Measurements from ENCODE around the gene DRD2. TPM values are rescaled to one million over a fixed set of nuclear protein-coding genes. Genes with fewer than 3 reads are reported as not detected.

Gene DRD2
- total RNA-seq, 2 experiments from 2014 or later, result not detected

DNA sequence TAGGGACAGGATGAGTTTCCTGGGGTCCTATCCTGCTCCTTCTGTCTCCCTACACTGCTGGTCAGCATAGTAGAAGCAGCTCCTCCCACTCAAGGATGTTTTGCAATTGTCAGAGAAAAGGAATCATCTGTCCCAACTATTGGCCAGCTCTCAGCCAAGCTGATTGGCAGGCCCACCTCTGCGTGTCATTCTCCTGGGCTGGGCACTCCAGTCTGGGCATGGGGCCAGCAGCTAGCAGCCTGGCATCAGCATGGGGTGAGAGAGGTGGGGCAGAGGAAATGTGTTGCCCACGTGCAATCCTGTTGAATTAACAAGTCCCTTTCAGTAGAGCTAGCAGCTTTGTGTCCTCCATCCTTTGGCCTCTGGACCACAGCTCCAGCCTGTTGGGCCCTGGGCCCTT lies 73.5 kb downstream of the DRD2 start:
- POLR2A ChIA-PET, result no interaction called here
- no peaks in the 10 kb centered on the region for H3K4me1 Mint-ChIP-seq (ENCODE audit: low read depth)
- ATAC-seq (ENCODE audit: poor library complexity), result no peak

DNA sequence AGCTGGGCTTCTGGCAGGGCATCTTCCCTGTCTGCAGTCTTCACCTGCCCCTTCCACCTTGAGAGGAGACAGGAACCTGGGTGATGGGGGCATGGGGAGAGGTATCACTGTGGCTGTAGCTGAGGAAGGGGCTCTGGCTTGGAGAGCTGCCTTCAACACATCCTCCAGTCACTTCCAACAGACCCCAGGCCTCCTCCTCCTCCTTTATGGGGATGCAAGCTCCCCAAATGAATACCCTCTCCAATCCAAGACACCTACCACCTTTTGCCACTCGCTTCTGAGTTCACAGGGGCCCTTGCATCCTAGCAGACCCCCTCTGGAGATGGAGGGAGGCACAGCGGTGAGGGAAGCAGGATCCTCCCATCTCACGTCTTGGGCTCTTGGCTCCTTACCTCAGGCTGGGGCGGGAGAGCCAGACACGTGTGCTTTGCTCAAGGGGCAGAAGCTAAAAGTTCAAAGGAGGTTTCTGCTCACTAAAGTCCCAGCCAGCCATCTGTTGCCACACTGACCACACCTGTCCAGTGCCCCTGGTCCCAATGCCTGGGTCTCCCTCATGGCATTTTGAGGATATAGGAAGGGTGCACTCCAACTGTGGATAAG lies 74.5 kb downstream of the DRD2 start:
- H3K36me3 ChIP-seq (ENCODE audit: insufficient read depth, low read length), result no peaks in the 10 kb centered on the region
- ChIA-PET POLR2A (no interaction called here), CTCF (no interaction called here)
- no peak overlapping the region for H3K27ac ChIP-seq (ENCODE audit: low read depth in 1 of 2, low read length in 2 of 2)
- H3K4me1 ChIP-seq (ENCODE audit: insufficient read depth, low read length), result no peaks in the 10 kb centered on the region
- DNase-seq (no peak), ATAC-seq (ENCODE audit: poor library complexity) (no peak)
- no peaks in the 10 kb centered on the region for H3K9me3 ChIP-seq (ENCODE audit: control insufficient read depth in 1 of 2, insufficient read depth in 1 of 2, low read length in 2 of 2)
- no peaks in the 10 kb centered on the region for H3K36me3 Mint-ChIP-seq (ENCODE audit: low read depth)
- no peak overlapping the region for H3K4me3 ChIP-seq (ENCODE audit: low read length)
- intact Hi-C loops (cut with DNase I, micrococcal nuclease), result no loop called here
- no peak overlapping the region for H3K4me3 Mint-ChIP-seq
- H3K27me3 Mint-ChIP-seq, result no peaks in the 10 kb centered on the region
- H3K27ac Mint-ChIP-seq, result no peak overlapping the region
- H3K9me3 Mint-ChIP-seq, result no peaks in the 10 kb centered on the region
- TF ChIP-seq, protein P1, sequence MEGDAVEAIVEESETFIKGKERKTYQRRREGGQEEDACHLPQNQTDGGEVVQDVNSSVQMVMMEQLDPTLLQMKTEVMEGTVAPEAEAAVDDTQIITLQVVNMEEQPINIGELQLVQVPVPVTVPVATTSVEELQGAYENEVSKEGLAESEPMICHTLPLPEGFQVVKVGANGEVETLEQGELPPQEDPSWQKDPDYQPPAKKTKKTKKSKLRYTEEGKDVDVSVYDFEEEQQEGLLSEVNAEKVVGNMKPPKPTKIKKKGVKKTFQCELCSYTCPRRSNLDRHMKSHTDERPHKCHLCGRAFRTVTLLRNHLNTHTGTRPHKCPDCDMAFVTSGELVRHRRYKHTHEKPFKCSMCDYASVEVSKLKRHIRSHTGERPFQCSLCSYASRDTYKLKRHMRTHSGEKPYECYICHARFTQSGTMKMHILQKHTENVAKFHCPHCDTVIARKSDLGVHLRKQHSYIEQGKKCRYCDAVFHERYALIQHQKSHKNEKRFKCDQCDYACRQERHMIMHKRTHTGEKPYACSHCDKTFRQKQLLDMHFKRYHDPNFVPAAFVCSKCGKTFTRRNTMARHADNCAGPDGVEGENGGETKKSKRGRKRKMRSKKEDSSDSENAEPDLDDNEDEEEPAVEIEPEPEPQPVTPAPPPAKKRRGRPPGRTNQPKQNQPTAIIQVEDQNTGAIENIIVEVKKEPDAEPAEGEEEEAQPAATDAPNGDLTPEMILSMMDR (IDR thresholded peaks at IDR 0.05), result no peak
- no peaks in the 10 kb centered on the region for H3K4me1 Mint-ChIP-seq (ENCODE audit: low read depth)
- no peaks in the 10 kb centered on the region for H3K27me3 ChIP-seq (ENCODE audit: control insufficient read depth in 1 of 2, insufficient read depth in 2 of 2, low read length in 2 of 2)

More for the DNA sequence above, 73.5 kb downstream of the DRD2 start:
- Histone ChIP-seq H3K4me3 (ENCODE audit: low read length) (no peak overlapping the region), H3K9me3 (ENCODE audit: control insufficient read depth in 1 of 2, insufficient read depth in 1 of 2, low read length in 2 of 2) (no peaks in the 10 kb centered on the region), H3K36me3 (ENCODE audit: insufficient read depth, low read length) (no peaks in the 10 kb centered on the region), H3K27ac (ENCODE audit: low read depth in 1 of 2, low read length in 2 of 2) (no peak overlapping the region), H3K27me3 (ENCODE audit: control insufficient read depth in 1 of 2, insufficient read depth in 2 of 2, low read length in 2 of 2) (no peaks in the 10 kb centered on the region), H3K4me1 (ENCODE audit: insufficient read depth, low read length) (no peaks in the 10 kb centered on the region)
- Mint-ChIP-seq H3K27me3 (no peaks in the 10 kb centered on the region), H3K36me3 (ENCODE audit: low read depth) (no peaks in the 10 kb centered on the region), H3K9me3 (no peaks in the 10 kb centered on the region), H3K27ac (no peak overlapping the region), H3K4me3 (no peak overlapping the region)
- CTCF ChIA-PET, result no interaction called here
- DNase-seq, result no peak
- intact Hi-C loops (cut with DNase I, micrococcal nuclease), result no loop called here
- TF ChIP-seq, protein P1 (IDR thresholded peaks at IDR 0.05), result no peak

DNA sequence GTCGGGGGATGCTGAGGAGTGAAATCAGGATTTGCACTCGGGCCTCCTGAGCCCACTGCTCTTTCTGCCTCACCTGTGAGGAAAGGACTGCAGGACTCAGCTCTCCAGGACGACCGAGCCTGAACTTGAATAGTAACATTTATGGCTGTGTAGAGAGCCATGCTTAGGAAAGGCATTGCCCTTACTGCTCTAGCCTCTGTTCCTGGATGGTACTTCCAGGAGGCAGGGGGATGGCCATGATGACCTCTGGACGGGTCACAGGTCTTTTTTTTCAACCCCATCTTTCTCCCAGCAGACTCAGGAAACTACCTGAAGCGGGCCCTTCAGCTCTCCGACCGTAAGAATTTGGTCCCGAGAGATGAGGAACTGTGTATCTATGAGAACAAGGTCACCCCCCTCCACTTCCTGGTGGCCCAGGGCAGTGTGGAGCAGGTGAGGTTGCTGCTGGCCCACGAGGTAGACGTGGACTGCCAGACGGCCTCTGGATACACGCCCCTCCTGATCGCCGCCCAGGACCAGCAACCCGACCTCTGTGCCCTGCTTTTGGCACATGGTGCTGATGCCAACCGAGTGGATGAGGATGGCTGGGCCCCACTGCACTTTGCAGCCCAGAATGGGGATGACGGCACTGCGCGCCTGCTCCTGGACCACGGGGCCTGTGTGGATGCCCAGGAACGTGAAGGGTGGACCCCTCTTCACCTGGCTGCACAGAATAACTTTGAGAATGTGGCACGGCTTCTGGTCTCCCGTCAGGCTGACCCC lies 76.3 kb downstream of the DRD2 start:
- H3K4me1 Mint-ChIP-seq (ENCODE audit: low read depth), result no peaks in the 10 kb centered on the region

More for the DNA sequence above, 76.3 kb downstream of the DRD2 start:
- no peak for DNase-seq
- H3K36me3 Mint-ChIP-seq (ENCODE audit: low read depth), result no peaks in the 10 kb centered on the region
- no peaks in the 10 kb centered on the region for H3K9me3 Mint-ChIP-seq
- no peaks in the 10 kb centered on the region for H3K27me3 Mint-ChIP-seq
- Histone ChIP-seq H3K36me3 (ENCODE audit: insufficient read depth, low read length) (no peaks in the 10 kb centered on the region), H3K9me3 (ENCODE audit: control insufficient read depth in 1 of 2, insufficient read depth in 1 of 2, low read length in 2 of 2) (no peaks in the 10 kb centered on the region), H3K4me1 (ENCODE audit: insufficient read depth, low read length) (no peaks in the 10 kb centered on the region), H3K27me3 (ENCODE audit: control insufficient read depth in 1 of 2, insufficient read depth in 2 of 2, low read length in 2 of 2) (no peaks in the 10 kb centered on the region), H3K27ac (ENCODE audit: low read depth in 1 of 2, low read length in 2 of 2) (no peak overlapping the region), H3K4me3 (ENCODE audit: low read length) (no peak overlapping the region)
- no peak for ATAC-seq (ENCODE audit: poor library complexity)
- TF ChIP-seq, protein P1 (IDR thresholded peaks at IDR 0.05), result no peak
- ChIA-PET POLR2A (no interaction called here), CTCF (interaction anchor here (0.7 kb wide), 1 partner anchor 533 kb away, joined by 3 read pairs; no protein-coding TSS in a partner anchor)
- no peak overlapping the region for H3K27ac Mint-ChIP-seq
- intact Hi-C loops (cut with DNase I, micrococcal nuclease), result no loop called here
- H3K4me3 Mint-ChIP-seq, result no peak overlapping the region

All from CD4-positive, alpha-beta T cell (primary cell).